Liver (tissue), 9 donors: ENCODE data around the gene JDP2. TPM values are rescaled to one million over a fixed set of nuclear protein-coding genes. Genes with fewer than 3 reads are reported as not detected.

Source experiments
- DNase-seq: peaks from one replicate; pipeline ENCODE4 v3.0.0-alpha.2; 2017; ENCODE audit warnings: low spot score
- H3K27ac ChIP-seq, 2 donors: one replicate each; pipeline ENCODE4 v1.7.0; 2013; ENCODE audit warnings: inconsistent platforms in 2 of 2, low read length in 2 of 2, control low read depth in 1 of 2, low read depth in 1 of 2, mild to moderate bottlenecking in 1 of 2
- H3K27me3 ChIP-seq, 4 donors: one replicate each; pipeline versions ENCODE4 v1.6.1 to v1.7.0; 2013; ENCODE audit warnings: low read length in 3 of 4, inconsistent platforms in 1 of 4, mild to moderate bottlenecking in 1 of 4, moderate library complexity in 1 of 4; ENCODE audit not compliant: control insufficient read depth in 4 of 4, insufficient read depth in 4 of 4
- H3K36me3 ChIP-seq, 4 donors: one replicate each; pipeline versions ENCODE4 v1.6.1 to v1.7.0; 2013; ENCODE audit warnings: low read length in 3 of 4, mild to moderate bottlenecking in 3 of 4, low read depth in 1 of 4, moderate library complexity in 1 of 4; ENCODE audit not compliant: control insufficient read depth in 4 of 4, insufficient read depth in 3 of 4
- H3K4me1 ChIP-seq, 4 donors: one replicate each; pipeline versions ENCODE4 v1.6.1 to v1.7.0; 2013; ENCODE audit warnings: low read length in 3 of 4, mild to moderate bottlenecking in 3 of 4, moderate library complexity in 1 of 4; ENCODE audit not compliant: control insufficient read depth in 4 of 4, insufficient read depth in 4 of 4
- H3K4me3 ChIP-seq, 3 donors: one replicate each; pipeline versions ENCODE4 v1.6.1 to v1.7.0; 2013; ENCODE audit warnings: low read length in 3 of 3, control low read depth in 1 of 3, low read depth in 1 of 3, mild to moderate bottlenecking in 1 of 3
- H3K9ac ChIP-seq, 2 donors: one replicate each; pipeline ENCODE4 v1.7.0; 2013; ENCODE audit warnings: low read length in 2 of 2, mild to moderate bottlenecking in 2 of 2, moderate library complexity in 2 of 2, control low read depth in 1 of 2, low read depth in 1 of 2
- H3K9me3 ChIP-seq, 4 donors: one replicate each; pipeline versions ENCODE4 v1.6.1 to v1.7.0; 2013; ENCODE audit warnings: low read length in 3 of 4; ENCODE audit not compliant: control insufficient read depth in 4 of 4
- CTCF ChIP-seq: fragments of 150-350 bp; IDR thresholded peaks from 2 replicates; pipeline ENCODE4 v1.5.1; 2017; ENCODE audit warnings: improper control_type of control experiment, low read depth, low read length; ENCODE audit not compliant: missing input control
- EGR1 ChIP-seq, 2 donors: IDR thresholded peaks; 2 replicates each; pipeline ENCODE4 v1.6.1; 2016 to 2018; ENCODE audit warnings: antibody characterized with exemption in 2 of 2, low read depth in 2 of 2
- FOXA1 ChIP-seq: IDR thresholded peaks from 2 replicates; pipeline ENCODE4 v1.6.1; 2016; ENCODE audit warnings: antibody characterized with exemption
- FOXA2 ChIP-seq: IDR thresholded peaks from 2 replicates; pipeline ENCODE4 v1.6.1; 2016; ENCODE audit warnings: antibody characterized with exemption
- GABPA ChIP-seq, 2 donors: IDR thresholded peaks in 1 of 2; conservative IDR thresholded peaks in 1 of 2; 2 replicates each; pipeline ENCODE4 v1.6.1; 2016; ENCODE audit warnings: antibody characterized with exemption in 2 of 2, mild to moderate bottlenecking in 1 of 2, moderate library complexity in 1 of 2
- HNF4A ChIP-seq, 2 donors: conservative IDR thresholded peaks; 2 replicates each; pipeline ENCODE4 v1.6.1; 2016; ENCODE audit warnings: antibody characterized with exemption in 2 of 2, mild to moderate bottlenecking in 2 of 2
- HNF4G ChIP-seq: IDR thresholded peaks from 2 replicates; pipeline ENCODE4 v1.6.1; 2016; ENCODE audit warnings: antibody characterized with exemption
- JUND ChIP-seq, 2 donors: IDR thresholded peaks; 2 replicates each; pipeline ENCODE4 v1.6.1; 2016; ENCODE audit warnings: antibody characterized with exemption in 2 of 2
- MAX ChIP-seq: IDR thresholded peaks from 2 replicates; pipeline ENCODE4 v1.6.1; 2016; ENCODE audit warnings: antibody characterized with exemption
- NR2F2 ChIP-seq: IDR thresholded peaks from 2 replicates; pipeline ENCODE4 v1.6.1; 2016; ENCODE audit warnings: antibody characterized with exemption
- RAD21 ChIP-seq, 2 donors: IDR thresholded peaks; 2 replicates each; pipeline ENCODE4 v1.6.1; 2016; ENCODE audit warnings: antibody characterized with exemption in 2 of 2, mild to moderate bottlenecking in 2 of 2
- RXRA ChIP-seq, 2 donors: IDR thresholded peaks; 2 replicates each; pipeline ENCODE4 v1.6.1; 2017 to 2018; ENCODE audit warnings: antibody characterized with exemption in 2 of 2, mild to moderate bottlenecking in 1 of 2
- SP1 ChIP-seq: IDR thresholded peaks from 2 replicates; pipeline ENCODE4 v1.6.1; 2018; ENCODE audit warnings: antibody characterized with exemption, mild to moderate bottlenecking
- TAF1 ChIP-seq: conservative IDR thresholded peaks from 2 replicates; pipeline ENCODE4 v1.6.1; 2016; ENCODE audit warnings: antibody characterized with exemption, mild to moderate bottlenecking
- YY1 ChIP-seq: IDR thresholded peaks from 2 replicates; pipeline ENCODE4 v1.6.1; 2016; ENCODE audit warnings: antibody characterized with exemption, mild to moderate bottlenecking
- ZBTB33 ChIP-seq: IDR thresholded peaks from 2 replicates; pipeline ENCODE4 v1.6.1; 2016; ENCODE audit warnings: antibody characterized with exemption
- WGBS: extraction: QIAGEN DNeasy Blood & Tissue Kit; methylation state at CpG from one replicate; pipeline ENCODE4 v1.1.7; 2013; 5-methylcytosine and 5-hydroxymethylcytosine counted together
- polyA plus RNA-seq, 2 donors: library from polyadenylated mRNA; stranded (reverse) in 1 of 2; unstranded in 1 of 2; fragments of 200-250 nt in 1 of 2; fragments of >200 nt in 1 of 2; fragmentation: Nextera tagmentation in 1 of 2; extraction: Ambion mirVana in 1 of 2; gene quantifications; one replicate each; pipeline versions ENCODE4 v1.2.1 to v1.2.3, GENCODE V29; 2013 to 2015
- total RNA-seq, 2 donors: library from RNA; depleted of rRNA; stranded (reverse); fragments of >200 nt; gene quantifications; one replicate each; pipeline ENCODE4 v1.2.3, GENCODE V29; 2014
- TF ChIP-seq, protein P1 (sequence below): IDR thresholded peaks from 2 replicates; pipeline ENCODE4 v1.6.1; 2016; ENCODE audit warnings: antibody characterized with exemption, mild to moderate bottlenecking
- TF ChIP-seq, protein P2 (sequence below): IDR thresholded peaks from 2 replicates; pipeline ENCODE4 v1.6.1; 2016; ENCODE audit warnings: antibody characterized with exemption
- donor health status: healthy.
- donor health status: healthy.
- donor health status: healthy.
- donor health status: healthy.
- donor health status: healthy.

The JDP2 gene
- total and polyA plus RNA-seq, 4 donors: 2.4 to 14.6 (median 8.7) TPM

DNA sequence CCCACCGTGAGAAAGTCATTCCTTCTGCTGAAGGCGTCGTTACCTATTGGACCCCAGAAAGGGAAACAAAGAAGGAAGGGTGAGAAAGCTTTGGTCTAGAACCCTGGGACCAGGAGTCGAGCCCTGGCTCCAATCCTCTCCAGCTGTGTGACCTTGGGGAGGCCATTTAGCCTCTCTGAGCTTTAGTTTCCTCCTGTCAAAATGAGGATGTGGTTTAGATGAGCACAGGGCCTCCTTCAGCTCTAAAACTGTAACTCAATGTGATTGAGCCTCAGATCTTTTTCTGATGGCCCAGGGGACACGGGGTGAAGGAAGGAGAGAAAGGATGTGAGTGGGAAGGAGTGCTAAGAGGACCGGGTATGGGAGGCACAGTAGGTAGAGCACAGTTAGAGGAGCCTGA is 7.7 kb downstream of the JDP2 start:
- Histone ChIP-seq H3K9ac (no peak overlapping the region), H3K9me3 (no peaks in the 10 kb centered on the region), H3K27me3 (no peaks in the 10 kb centered on the region), H3K4me3 (no peak overlapping the region), H3K4me1 (peaks cover 3 to 40% (median 19%) of the 10 kb centered on the region in 4 donors), H3K36me3 (peaks cover 1 to 28% (median 19%) of the 10 kb centered on the region in 4 donors), H3K27ac (no peak overlapping the region)
- TF ChIP-seq RAD21 (IDR thresholded peaks at IDR 0.05) (no peak), TAF1 (no peak), FOXA2 (no peak), HNF4A (conservative IDR thresholded peaks at IDR 0.05) (no peak), JUND (IDR thresholded peaks at IDR 0.05) (no peak), NR2F2 (no peak), SP1 (no peak), YY1 (no peak), RXRA (IDR thresholded peaks at IDR 0.05) (no peak), MAX (no peak), ZBTB33 (no peak), CTCF (no peak), FOXA1 (no peak), GABPA (IDR thresholded peaks at IDR 0.05 in 1 of 2, conservative IDR thresholded peaks at IDR 0.05 in 1 of 2) (no peak), HNF4G (no peak), EGR1 (IDR thresholded peaks at IDR 0.05; ENCODE audit: low read depth in 2 of 2) (no peak)
- TF ChIP-seq, protein P1, sequence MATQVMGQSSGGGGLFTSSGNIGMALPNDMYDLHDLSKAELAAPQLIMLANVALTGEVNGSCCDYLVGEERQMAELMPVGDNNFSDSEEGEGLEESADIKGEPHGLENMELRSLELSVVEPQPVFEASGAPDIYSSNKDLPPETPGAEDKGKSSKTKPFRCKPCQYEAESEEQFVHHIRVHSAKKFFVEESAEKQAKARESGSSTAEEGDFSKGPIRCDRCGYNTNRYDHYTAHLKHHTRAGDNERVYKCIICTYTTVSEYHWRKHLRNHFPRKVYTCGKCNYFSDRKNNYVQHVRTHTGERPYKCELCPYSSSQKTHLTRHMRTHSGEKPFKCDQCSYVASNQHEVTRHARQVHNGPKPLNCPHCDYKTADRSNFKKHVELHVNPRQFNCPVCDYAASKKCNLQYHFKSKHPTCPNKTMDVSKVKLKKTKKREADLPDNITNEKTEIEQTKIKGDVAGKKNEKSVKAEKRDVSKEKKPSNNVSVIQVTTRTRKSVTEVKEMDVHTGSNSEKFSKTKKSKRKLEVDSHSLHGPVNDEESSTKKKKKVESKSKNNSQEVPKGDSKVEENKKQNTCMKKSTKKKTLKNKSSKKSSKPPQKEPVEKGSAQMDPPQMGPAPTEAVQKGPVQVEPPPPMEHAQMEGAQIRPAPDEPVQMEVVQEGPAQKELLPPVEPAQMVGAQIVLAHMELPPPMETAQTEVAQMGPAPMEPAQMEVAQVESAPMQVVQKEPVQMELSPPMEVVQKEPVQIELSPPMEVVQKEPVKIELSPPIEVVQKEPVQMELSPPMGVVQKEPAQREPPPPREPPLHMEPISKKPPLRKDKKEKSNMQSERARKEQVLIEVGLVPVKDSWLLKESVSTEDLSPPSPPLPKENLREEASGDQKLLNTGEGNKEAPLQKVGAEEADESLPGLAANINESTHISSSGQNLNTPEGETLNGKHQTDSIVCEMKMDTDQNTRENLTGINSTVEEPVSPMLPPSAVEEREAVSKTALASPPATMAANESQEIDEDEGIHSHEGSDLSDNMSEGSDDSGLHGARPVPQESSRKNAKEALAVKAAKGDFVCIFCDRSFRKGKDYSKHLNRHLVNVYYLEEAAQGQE: no peak
- TF ChIP-seq, protein P2, sequence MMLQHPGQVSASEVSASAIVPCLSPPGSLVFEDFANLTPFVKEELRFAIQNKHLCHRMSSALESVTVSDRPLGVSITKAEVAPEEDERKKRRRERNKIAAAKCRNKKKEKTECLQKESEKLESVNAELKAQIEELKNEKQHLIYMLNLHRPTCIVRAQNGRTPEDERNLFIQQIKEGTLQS: no peak
- 85% methylated on average over 6 of the region's 6 CpGs for WGBS
- DNase-seq: no peak
